Measurements from ENCODE around the gene CLHC1.
"Not testable (repeated sequence)": the region's sequence is repeated elsewhere in the genome, so short reads cannot be mapped to it uniquely, and the experiment has no call there.

Gene CLHC1

DNA sequence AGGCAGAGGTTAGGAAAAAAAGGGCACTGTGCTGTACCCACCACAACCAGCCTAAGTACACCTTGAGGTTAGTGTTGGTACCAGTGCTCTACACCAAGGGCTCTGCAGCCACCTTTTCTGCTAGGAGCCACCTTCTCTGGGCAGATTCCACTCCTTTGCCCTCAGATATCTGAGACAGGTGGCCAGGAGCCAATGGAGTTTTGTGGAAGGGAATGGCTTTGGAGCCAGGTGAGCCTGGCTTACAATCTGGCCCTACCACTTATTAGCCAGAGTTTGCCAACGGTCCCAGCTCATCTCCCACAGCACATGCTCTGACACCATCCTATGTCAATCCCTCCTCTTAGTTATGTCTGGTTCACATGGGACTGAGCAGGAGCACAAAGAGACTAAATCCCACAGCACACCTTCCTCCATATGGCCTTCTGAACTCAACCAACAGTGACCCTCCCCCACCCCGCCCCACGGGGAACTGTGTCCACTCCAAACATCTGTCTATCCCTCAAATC is 77.5 kb downstream of the CLHC1 start:
- DNase-seq: no peak

DNA sequence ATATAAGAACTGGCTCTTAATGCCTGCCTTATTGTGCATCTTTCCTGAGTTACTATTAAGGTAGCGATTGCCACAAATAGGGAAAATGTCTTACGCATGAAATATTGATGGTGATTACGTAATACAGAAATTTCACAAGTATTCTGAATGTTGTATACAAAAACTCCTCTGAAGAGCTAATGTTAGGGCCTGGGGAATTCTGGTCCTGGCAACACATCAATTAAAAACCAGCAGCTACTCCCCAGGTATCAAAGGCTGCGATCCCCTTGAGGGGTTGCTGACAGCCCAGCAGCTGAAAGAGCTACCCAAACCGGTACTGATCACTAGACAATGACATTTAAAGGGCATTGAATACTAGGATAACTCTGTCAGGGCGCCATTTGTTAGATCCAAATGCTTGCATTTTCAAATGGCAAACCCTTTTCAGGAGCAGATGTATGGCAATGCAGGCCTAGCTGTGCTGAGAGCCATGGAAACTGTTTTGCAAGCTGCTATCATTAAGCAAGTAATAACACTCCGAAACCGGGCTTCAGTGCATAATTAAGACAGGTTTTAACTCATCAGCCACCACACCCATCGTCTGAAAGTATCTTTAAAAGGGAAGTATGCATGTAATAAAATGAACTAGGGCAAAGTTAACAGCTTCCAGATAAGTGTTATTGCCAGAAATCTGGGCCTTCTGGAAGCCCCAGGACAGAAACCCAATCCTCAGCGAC is 78.4 kb downstream of the CLHC1 start:
- DNase-seq: peak in 1 of 56 donors; percentile 7

DNA sequence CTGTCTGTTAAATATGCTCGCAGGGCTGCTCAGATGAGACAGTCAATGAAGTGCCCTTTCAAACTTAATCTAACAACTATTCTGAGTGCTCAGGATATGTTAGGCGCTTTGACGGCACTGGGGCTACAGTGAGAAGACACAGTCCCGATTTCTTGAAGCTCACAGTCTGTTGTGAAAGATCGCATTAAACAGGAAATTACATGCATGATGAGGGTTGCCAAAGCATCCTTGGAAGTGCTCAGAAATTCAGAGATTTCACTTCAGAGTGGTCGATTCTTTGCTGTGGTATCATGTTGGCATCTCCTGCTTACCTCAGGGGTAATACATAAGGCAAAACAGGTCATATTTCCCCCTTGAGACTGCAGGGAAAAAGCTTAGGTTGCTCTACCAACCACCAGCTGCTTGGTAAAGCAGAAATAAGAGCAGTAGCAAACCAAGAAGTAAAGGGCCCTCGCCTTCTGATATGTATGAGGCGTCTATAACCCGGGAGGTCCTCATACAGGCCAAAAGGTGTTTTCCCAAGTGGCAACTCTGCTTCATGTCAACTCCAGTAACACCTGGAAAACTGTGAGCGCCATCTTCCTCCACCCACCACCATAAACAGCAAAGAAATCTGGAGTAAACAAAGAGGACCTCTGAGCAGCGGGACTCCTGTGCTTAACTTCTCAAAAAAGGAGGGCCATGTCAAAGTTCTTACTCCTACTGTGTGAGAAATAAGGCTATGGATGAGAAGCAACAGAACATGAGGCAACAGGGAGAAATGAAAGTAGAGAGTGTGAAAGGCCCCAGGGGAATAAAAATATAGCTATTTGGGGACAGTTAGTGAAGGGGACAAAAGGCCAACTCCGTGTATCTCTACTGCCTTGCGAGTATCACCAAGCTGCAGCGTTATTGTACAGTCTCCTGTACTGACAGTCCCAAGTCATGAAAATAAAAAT is 79.3 kb downstream of the CLHC1 start:
- no peak for DNase-seq

- DNase-seq: no peak
Measured at GRCh38 chr2:55151733-55152433, 80.2 kb downstream of the CLHC1 start.

GRCh38 chr2:55150834-55151233 is 81.3 kb downstream of the CLHC1 start:
- DNase-seq: peak in 3 of 56 donors; percentile 18 to 38 (median 20)

DNA sequence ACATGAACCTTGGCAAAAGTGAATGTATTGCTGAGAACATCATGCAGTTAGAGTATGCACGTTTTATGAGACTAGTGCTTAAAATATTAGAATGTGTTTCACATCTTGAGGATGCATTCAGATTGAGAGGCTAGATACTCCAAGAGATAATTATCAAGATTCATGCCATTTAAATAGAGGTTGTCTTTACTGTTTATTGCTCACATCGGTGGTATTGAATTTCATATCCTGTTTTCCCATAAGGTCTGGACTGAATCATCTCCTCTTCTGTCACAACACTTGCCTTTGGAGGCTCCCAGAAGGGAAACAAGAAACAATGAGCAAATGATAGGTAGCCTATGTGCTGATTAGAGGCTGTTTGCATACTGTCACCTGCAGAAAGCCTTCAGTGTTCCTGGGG is 83.8 kb downstream of the CLHC1 start:
- DNase-seq: no peak

- no peak for DNase-seq
Measured at GRCh38 chr2:55147531-55147930, 84.6 kb downstream of the CLHC1 start.

DNA sequence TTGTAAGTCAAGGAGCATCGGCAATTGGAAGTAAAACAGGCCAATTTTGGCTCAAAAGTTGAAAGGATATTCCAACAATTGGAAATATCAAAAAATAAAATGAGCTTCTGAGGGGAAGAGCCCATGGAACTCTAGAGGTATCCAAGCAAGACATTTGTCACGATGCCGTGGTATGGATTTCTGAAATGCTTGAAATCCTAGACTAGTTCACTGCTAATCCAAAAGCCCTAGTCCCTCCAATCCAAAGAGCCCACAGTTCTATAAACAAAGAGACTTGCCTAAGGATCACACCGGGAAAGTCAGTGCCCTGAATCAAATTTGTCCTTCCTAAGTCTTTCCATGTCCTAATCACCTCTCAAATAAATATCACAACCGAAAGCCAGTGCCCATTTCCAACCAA is 85.1 kb downstream of the CLHC1 start:
- no peak for DNase-seq

DNA sequence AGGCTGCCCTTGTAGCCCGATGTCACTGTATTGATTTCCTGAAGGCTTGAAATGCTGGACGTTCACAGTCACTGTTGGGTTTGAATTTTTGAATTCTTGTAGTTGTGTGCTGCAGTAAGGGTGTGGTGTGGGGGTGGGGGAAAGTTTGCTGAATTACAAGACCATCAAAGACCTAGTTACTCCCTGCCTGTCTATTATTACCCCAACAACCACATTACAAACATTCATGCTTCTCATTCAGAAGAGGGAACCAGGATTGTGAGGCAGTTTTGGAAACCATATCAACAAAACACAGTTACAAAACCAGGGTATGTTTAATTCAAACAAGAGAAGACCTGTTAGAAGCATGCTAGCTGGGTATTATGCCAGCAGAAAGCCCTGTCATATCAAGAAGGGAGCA is 85.8 kb downstream of the CLHC1 start:
- no peak for DNase-seq

DNA sequence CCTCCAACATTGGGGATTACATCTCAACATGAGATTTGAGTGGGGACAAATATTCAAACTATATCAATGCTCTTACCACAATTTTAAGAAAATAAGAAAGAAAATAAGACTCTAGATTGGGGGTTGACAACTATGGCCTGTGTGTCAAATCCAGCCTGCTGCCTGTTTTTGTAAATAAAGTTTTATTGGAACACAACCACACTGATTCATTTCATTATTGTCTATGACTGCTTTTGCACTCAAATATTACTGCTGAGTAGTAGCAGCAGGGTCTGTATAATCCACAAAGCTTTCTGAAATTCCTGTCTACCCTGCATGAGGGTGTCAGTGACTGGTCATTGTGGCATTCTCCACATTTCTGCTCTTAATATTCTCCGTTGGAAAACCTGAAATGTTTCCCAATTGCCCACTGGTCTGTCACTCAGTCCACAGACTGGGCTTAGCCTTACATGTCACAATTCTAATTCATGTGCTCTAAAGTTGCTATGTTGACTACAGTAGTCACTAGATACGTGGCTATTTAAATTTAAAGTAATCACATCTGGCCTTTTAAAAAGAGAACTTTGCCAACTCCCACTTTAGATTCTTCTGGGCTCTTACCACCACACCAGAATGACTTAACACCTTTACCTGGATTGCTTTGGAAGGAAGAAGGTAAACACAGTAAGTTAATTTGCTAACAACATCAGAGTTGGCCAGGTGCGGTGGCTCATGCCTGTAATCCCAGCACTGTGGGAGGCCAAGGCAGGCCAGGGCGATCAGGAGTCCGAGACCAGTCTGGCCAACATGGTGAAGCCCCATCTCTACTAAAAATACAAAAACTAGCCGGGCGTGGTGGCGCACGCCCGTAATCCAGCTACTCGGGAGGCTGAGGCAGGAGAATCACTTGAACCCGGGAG is 86.9 kb downstream of the CLHC1 start:
- DNase-seq: no peak

DNA sequence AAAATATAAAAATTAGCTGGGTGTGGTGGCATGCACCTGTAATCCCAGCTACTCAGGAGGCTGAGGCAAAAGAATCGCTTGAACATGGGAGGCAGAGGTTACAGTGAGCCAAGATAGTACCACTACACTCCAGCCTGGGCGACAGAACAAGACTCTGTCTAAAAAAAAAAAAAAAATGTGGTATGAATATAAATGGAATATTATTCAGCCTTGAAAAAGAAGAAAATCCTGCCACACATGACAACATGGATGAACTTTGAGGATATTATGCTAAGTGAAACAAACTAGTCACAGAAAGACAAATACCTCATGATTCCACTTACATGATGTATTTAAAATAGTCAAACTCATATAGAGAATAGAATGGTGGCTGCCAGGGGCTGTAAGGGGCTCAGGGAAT is 88.4 kb downstream of the CLHC1 start:
- DNase-seq: not testable (repeated sequence)

DNA sequence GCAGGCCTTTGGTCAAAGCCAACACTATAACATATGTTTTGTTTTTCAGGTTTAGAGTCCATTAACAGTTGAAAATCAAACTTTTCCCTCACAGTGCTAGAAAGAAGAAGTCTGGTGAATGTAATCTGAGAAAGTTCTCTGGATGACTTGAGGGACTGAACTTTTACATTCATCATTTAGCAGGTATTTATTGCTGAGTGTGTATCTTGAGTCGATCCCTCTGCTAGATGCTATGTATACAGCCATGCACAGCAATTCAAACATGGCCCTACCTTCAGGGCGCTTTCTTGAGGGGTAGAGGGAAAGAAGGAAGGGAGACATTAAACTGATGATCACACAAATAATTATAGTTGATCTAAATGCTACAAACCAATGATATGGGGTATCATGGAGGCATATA is 89.6 kb downstream of the CLHC1 start:
- DNase-seq: no peak

DNA sequence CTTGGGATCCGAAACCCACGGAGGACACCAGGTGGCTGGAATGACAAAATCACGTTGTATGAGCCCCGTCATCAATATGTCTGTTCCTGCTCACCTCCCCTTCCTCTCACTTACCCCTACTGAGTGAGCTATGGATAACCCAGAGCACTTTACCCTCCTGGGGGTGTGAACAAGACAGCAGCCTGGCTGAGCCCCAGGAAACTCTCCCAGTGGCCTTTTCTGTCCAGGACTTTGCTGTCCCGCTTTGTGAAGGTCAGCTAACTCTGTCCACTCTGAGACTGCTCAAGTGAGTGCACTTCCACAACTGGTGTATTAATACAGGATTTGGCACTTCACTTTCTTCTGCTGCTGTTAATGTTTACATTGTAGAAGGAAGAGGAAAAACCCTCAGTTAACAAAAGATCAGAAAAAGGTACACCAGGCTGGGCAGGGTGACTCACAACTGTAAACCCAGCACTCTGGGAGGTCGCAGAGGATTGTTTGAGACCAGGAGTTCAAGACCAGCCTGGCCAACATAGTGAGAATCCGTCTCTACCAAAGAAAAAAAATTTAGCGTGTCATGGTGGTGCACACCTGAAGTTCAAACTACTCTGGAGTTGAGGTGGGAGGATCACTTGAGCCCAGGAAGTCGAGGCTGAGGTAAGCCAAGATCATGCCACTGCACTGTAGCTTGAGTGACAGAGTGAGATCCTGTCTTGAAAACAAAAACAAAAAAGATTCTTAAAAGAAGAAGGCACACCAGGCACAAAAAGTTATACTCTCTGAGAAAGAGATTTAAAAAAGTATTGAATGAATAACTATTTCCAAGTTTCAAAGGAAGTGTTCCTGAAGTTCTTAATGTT is 90.3 kb downstream of the CLHC1 start:
- DNase-seq: no peak

GRCh38 chr2:55140316-55141219 is 91.5 kb downstream of the CLHC1 start:
- no peak for DNase-seq

GRCh38 chr2:55139305-55139704 is 92.8 kb downstream of the CLHC1 start:
- DNase-seq: no peak

- peak in 13 of 56 donors; percentile 20 to 79 (median 63) for DNase-seq
Measured at GRCh38 chr2:55138882-55139229, 93.2 kb downstream of the CLHC1 start.

GRCh38 chr2:55138014-55138881 is 93.8 kb downstream of the CLHC1 start:
- peak in 31 of 56 donors; percentile 19 to 80 (median 57) for DNase-seq
